HG03064 (cell line): ENCODE data around the gene ACAT2.
"Not testable (repeated sequence)": the region's sequence is repeated elsewhere in the genome, so short reads cannot be mapped to it uniquely, and the experiment has no call there.

Experiments
- ATAC-seq: cut with Tn5 transposase; IDR thresholded peaks from one replicate; pipeline ENCODE4 v1.9.1; 2021; ENCODE audit warnings: low read depth; ENCODE audit not compliant: unreplicated experiment

The ACAT2 gene

DNA sequence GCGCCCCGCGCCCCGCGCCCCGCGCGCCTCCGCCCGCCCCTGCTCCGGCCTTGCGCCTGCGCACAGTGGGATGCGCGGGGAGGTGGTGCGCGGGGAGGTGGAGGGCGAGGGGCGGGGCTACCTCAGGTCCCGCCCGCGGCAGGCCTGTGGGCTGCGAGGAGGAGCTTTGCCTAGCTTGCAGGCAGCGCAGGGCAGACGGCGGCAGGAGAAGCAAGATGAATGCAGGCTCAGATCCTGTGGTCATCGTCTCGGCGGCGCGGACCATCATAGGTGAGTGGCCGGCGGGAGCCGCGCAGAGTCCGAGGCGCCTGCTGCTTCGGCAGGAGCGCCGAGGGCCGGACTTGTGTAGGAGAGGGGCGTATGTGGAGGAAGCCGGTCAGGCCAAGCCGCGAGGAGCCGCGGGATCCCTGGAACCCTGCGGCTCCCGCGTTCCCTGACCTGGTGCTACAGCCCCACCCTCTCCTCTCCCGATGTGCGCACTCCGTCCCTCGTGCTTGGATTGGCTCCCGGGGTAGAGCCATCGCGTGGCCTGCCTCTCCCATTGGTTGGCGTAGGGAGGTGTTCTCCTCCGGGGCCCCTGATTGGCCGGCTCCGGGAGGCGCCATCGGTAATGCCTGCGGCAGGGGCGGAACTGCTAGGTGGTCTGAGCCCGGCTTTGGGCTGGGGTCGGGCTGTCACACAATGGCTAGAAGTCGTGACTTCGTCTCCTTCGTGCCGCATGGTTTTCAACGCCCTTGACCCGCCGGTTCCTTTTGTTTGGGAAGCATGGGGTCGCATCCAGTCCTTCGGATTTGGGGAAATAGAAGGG lies at the start of gene ACAT2:
Gene ACAT2 (plus strand): TSS at position 173 of the 808 bp plus-strand sequence. CDS start 43 bp downstream, at position 216.
- peak; percentile 98 for ATAC-seq

DNA sequence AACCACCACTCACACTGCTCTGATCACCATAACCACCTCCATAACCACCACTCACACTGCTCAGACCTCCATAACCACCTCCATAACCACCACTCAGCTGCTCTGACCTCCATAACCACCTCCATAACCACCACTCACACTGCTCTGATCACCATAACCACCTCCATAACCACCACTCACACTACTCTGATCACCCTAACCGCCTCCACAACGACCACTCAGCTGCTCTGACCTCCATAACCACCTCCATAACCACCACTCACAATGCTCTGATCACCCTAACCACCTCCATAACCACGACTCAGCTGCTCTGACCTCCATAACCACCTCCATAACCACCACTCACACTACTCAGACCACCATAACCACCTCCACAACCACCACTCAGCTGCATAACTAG lies 49.5 kb upstream of the ACAT2 start:
- ATAC-seq: not testable (repeated sequence)

DNA sequence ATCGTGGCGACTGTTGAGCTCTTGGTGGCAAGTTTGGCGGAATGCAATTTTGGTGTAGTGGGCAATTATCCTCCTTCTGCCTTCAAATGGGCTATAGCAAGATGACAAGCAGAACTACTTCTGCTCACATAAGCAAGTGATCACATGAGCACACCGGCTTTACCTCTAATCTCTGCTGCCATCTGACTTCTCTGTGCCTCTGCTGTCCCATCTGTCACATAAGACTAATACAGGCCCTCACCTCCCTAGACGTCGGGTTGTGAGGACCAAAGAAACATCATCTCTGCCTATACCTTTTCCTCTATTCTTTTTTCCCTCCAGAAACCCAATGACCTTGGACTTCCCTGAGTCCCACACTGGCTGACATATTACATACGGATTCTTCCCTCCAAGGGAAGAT lies 47.9 kb upstream of the ACAT2 start:
- no peak for ATAC-seq

DNA sequence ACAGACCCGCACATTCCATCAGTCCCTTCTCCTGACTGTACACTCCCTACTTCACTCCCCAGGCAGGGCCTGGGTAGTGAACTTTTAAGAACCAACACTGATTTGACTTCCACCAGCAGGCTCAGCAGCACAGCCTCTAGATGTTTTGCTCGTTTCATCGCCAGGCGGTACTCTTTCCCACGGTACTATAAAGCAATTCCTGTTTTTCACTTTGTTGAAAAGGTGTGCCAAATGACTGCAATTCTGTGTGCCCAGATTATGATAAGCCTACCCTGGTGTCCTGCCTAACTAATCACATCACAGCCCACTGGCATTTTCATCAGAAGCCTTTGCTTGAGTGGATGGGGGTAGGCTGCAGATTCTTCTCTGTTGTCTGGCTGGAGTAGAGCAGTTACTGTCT lies 47.4 kb upstream of the ACAT2 start:
- no peak for ATAC-seq

DNA sequence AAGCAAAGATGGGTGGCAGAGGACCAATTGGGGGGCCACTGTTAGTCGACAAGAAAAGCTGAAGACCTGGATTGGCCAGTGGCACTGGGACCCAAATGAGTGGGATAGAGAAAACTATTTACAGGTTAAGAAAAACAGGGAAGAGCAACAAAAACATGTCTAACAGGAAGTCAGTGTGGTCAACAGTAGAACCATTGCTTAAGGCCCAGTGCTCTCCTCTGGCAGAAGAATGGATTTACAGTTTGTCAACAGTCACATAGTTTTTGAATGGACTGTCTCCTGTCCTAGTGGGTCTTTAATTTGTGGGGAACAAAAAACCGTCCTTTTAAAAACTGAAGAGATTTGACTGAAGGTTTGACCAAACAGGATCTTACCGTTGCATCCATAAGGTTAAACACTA lies 46.7 kb upstream of the ACAT2 start:
- ATAC-seq: no peak

DNA sequence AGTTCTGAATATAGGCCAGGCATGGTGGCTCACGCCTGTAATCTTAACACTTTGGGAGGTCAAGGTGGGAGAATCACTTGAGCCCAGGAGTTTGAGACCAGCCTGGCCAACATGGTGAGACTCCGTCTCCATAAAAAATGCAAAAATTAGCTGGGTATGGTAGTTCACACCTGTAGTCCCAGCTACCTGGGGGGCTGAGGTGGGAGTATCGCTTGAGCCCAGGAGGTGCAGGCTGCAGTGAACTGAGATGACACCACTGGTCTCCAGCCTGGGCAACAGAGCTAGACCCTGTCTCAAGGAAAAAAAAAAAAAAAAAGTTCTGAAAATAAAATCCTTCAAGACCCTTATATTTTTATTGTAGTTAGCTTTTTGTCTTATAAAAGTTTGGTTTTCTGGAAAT lies 46.2 kb upstream of the ACAT2 start:
- ATAC-seq: no peak

DNA sequence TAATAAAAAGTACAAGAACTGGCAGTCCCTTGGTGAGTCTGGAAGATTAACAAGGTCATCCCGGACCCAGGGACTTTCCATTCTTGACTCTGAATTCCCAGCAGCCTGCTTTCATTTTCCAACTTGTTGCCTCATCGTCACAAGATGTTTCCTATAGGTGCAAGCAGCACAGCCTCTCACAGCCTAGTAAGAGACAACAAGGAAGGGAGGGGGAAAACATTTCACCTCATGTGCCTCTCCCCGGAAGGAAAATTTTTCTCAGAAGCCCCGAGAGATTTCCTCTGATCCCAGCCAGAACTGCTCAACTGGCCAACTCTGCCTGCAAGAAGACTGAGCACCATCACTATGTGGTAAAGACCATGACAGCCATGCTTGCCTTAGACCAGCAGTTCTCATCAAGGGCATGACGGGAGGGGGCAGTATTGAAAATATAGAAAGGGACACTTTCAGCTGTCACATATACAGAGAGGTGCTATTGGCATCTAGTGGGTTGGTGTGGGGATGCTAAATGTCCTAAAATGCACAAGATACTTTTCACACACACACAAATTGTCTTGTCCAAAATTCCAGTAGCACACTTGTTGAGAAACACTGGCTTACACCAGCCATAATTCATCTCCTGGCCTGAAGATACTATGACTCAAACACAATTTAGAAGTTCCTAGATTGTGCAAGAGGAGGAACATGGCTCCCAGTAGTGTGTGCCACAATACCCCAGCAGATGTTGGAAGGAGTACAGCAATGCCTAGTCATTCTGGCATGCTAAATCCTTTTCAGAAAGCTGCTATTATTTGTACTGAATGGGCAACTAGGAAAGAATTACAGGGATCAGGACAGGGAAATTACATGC lies 45.4 kb upstream of the ACAT2 start:
- no peak for ATAC-seq

DNA sequence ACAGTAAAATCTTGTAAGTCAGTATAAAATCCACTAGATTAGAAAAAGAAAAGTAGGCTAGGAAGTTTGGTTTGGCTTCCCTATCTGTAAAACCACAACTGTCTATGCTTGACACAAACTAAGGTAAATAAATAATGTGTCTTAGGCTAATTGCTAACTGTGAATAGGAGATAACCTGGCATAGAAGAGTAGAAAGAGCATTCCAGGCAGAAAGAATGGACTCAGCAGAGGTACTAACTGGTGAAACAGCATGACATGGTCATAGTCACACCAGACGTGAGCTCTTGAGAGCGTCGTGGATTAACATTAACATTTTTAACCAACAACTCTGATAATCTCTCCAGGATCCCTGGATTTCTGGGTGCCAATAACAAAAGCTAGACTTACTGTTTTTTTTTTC lies 43.2 kb upstream of the ACAT2 start:
- no peak for ATAC-seq

DNA sequence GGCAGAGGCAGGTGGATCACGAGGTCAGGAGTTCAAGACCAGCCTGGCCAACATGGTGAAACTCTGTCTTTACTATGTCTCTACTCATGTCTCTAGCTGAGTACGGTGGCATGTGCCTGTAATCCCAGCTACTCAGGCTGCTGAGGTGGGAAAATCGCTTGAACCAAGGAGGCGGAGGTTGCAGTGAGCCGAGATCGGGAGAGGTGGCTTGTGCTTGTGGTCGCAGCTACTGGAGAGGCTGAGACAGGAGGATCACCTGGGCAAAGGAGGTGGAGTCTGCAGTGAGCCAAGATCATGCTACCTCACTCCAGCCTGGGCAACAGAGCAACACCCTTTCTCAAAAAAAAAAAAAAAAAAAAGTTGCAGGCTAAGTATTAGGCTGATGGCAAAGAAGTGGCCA lies 42.6 kb upstream of the ACAT2 start:
- no peak for ATAC-seq

DNA sequence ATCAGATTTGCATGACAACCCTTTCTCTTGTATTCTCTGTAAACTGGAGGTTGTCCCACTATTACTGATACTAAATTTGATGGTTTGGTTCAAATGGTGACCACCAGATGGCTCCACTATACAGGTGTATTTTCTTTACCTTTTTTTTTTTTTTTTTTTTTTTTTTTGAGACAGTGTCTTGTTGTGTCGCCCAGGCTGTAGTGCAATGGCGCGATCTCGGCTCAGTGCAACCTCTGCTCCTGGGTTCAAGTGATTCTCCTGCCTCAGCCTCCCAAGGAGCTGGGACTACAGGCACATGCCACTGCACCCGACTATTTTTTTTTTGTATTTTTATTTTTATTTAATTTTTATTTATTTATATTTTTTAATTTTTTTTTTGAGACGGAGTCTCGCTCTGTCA lies 41.1 kb upstream of the ACAT2 start:
- ATAC-seq: no peak

DNA sequence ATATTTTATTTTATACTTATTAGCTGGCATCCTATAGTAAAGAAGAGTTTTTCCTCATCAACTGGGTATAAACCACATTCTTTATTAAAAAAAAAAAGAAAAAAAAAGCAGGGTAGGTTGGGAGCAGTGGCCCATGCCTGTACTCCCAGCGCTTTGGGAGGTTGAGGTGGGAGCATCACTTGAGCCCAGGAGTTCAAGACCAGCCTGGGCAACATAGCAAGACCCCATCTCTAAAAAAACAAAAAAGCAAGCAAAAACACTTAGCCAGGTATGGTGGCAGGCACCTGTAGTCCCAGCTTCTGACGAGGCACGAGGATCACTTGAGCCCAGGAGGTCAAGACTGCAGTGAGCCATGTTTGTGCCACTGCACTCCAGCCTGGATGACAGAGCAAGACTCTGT lies 39.9 kb upstream of the ACAT2 start:
- not testable (repeated sequence) for ATAC-seq

DNA sequence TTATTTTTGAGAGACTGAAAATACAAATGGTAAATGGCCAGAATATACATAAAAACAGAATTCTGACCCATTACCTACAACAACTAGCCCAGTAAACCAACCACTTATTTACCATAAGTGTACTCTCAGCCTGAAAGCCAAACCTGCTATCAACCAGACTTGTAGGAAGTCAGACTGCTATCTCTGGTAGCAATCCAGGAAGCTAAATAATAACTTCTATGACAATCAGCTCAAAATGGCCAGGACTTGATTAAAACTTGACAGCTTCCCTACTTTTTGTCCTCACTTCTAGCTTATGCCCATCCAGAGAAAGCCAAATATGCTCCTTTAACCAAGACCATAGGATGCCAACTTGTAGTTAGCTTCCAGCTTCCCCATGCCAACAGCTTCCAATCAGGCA lies 39.2 kb upstream of the ACAT2 start:
- ATAC-seq: no peak

DNA sequence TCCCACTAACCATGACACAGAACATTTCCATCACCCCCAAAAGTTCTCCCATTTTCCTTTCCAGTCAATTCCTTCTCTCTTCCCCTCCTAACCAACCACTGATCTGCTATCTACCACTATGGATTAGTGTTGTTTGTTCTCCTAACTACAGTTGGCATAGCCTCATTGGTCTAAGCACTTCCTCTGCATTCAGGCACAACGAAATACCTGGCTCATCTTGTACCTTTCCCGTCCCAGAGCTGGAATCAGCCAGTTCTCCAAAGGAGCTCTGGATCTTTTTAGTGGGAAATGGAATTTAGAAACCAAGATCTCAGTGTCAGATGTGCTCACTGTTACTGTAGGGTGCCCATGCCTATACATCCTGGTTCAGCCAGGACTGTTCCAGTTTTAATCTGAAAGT lies 38.6 kb upstream of the ACAT2 start:
- ATAC-seq: no peak

DNA sequence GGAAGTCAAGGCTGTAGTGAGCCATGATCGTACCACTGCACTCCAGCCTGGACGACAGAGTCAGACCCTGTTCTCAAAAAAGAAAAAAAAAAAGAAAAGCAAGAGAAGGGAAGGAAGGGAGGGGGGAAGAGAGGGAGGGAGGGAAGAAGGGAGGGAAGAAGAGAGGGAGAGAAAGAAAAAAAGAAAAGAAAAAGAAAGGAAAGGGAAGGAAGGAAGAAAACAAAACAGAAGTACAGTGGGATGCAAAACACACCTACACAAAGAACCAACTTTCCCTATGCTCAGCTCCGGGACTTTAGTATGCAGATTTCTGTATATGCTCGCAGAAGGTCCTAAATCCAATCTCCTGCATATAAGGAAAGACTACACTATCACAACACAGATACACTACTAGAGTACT lies 37.1 kb upstream of the ACAT2 start:
- ATAC-seq: no peak

DNA sequence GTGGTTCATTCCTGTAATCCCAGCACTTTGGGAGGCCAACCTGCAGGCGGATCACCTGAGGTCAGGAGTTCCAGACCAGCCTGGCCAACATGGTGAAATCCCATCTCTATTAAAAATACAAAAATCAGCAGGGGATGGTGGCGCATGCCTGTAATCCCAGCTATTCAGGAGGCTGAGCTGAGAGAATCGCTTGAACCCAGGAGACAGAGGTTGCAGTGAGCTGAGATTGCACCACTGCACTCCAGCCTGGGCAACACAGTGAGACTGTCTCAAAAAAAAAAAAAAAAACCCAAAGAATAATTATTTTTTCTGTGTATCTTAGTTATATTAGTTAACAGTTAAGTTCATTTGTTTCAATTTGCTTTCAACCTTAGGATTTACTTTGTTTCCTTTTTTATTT lies 36.6 kb upstream of the ACAT2 start:
- ATAC-seq: not testable (repeated sequence)

DNA sequence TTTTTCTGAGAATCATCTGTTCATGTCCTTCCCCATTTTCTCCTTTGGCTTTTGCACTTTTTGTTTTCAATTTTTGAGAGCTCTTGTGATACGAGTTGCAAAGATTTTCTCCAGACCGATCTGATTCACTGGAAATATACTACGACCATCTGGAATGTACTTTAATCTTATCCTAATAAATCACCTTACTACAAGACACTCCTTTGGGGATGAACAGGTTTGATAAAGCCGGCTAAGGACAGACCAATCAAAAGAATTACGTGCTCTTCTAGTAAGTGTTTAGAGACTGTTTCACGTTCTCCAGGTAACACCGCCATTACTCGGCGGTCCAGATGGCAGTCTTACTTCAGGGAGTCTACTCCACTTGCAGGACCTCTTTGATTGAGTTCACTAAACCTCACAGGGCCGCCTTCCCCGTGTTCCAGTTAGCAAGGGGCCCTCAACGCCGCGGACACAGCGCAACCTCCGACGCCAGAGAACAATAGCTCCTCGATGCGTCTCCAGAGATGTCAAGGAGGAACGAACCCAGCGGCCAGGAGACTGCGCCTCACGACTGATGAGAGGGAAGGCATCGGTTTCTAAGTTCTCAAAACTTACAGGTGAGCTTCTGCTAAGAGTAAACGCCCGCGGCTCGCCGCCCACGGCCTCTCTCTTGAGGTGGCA lies 35.5 kb upstream of the ACAT2 start:
- ATAC-seq: peak; percentile 17

DNA sequence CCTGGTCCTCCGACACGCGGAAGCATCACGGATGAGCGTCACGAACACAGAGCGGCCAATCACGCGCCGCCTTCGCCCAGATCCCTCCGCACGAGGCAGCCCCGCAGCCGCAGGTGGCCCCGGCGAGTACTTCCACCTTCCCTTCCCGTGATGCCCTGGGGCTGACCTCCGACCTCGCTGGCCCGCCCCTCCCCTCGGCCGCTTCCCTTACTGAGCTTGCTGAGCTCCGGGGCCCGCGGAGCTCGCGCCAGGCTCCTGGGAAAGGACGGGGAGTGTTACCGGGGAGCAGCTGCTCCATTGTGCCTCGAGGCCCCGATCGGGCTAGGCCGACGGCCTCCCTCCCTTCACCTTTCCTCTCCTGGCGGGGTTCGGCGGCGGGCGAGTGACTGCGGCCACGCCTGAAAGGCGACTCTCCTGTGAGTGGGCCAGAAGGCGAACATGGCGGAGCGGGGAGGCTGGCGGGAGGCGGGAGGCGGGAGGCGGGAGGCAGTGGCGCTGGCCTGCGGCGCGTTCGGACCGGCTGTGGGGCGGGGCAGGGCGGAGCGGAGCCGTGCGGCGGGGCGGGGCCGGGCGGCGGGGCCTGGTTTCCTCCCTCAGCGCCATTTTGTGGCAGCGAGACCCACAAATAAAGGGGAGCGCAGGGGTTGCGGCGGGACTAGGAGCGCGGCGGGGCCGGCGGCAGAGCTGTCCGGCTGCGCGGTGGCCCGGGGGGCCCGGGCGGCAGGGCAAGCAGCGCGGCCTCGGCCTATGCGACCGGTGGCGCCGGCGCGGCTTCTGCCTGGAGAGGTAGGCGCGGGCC lies 34.7 kb upstream of the ACAT2 start, which contains the start of gene WTAP:
Gene WTAP (plus strand): TSS at position 589 of the 799 bp plus-strand sequence. CDS start 8,760 bp downstream, outside the sequence.
- peak; percentile 70 for ATAC-seq

DNA sequence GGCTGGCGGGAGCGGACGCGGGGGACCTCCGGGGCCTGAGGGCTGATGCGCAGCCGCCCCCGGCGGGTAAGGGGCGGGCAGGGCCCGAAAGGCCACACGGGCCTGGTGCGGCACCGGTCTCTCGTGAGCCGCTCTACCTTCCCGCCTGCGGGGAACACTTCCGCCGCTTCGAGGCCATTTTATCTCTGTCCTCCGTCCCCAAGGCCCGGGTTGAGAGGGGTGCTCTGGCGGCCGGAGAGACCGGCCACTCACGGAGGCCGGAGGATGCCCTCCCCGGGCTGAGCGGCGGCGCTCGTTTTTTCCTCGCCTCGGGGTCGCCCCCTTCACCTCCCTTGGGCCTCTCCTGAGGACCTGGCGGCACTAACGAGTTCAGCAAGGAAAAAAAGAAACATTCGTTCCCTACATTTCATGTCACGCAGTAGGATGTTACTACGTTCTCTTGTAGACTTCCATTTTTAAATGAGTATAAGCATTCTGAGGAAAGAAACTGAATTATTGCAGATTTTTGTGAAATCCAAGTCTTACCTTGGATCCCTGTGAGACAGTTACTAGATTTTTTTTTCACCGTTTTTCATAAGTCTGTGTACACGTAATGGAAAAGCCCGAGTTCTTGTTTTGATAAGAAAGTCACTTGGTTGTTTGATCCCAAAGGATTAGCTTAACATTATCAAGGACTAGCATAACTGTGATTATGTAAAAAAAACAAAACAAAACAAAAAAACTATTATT lies 34.0 kb upstream of the ACAT2 start:
- peak; percentile 31 for ATAC-seq

DNA sequence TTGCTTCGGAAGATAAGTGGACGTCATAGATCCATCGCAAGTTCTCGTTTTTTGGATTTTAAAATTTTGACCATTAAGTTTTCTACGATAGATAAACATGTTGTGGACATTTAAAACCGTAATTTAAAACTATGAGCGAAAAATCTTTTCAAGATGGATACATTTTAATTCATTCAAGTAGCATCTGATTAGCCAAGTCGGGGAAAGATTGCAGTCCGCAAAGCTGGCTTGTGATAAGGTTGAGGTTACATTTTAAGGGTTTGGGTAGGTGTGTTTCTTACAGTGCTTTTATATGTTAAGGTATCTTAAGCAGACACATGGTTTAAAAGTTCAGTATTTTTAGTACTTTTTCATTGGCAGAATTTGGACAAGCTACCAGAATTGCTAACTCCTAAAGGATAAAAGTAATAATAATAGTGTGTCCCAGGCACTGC lies 33.3 kb upstream of the ACAT2 start:
- ATAC-seq: no peak
